GM12878 (cell line): ENCODE data around the gene SYNM. TPM values are rescaled to one million over a fixed set of nuclear protein-coding genes. Genes with fewer than 3 reads are reported as not detected.

ENCODE experiments used
- ATAC-seq: fragments of 200-7000 bp; cut with Tn5 transposase; 3 replicates; pipeline ENCODE4 v1.9.1; 2020; ENCODE audit warnings: mild to moderate bottlenecking, moderate library complexity
- BruUV-seq: library from RNA; stranded (reverse); fragments of 400-500 nt; replicated peaks from 2 replicates; lab custom pipeline; 2021; lab: Mats Ljungman, UMichigan
- CTCF ChIA-PET: fragments of 300-600 bp; sonication (Branson Sonifier 250); formaldehyde crosslinking; extraction: SDS; loops from one replicate; lab custom pipeline; 2021; ENCODE audit warnings: inconsistent platforms; lab: Yijun Ruan, JAX
- POLR2A ChIA-PET: fragments of 350-600 bp; formaldehyde crosslinking; extraction: SDS; loops from one replicate; lab custom pipeline; 2021; ENCODE audit warnings: inconsistent platforms; lab: Charles Lee
- RAD21 ChIA-PET: fragments of 300-600 bp; sonication (Branson Sonifier 250); formaldehyde crosslinking; loops from one replicate; lab custom pipeline; 2023; ENCODE audit warnings: antibody characterized with exemption; ENCODE audit not compliant: unreplicated experiment; lab: Charles Lee
- SMC1A ChIA-PET: fragments of 300-600 bp; sonication (Branson Sonifier 250); formaldehyde crosslinking; loops from one replicate; lab custom pipeline; 2023; ENCODE audit not compliant: unreplicated experiment, uncharacterized antibody; lab: Charles Lee
- DNase-seq: peaks from one replicate; pipeline ENCODE4 v3.0.0-alpha.2; 2011; ENCODE audit warnings: low read depth, low spot score
- FAIRE-seq: peaks from 3 replicates; lab custom pipeline; 2011; peaks lifted over from hg19 to GRCh38; lab: Jason Lieb, UNC
- H2AFZ ChIP-seq: 2 replicates; pipeline ENCODE4 v1.6.0; 2011; ENCODE audit warnings: low read depth, low read length, control low read depth; ENCODE audit not compliant: control insufficient read depth
- H3K27ac ChIP-seq: 2 replicates; pipeline ENCODE4 v1.5.1; 2011; ENCODE audit warnings: control low read depth; ENCODE audit not compliant: control insufficient read depth, insufficient read depth
- H3K27me3 ChIP-seq, 2 experiments: replicated peaks in 1 of 2; 2 replicates each; pipeline versions ENCODE4 v1.6.0 to v1.6.1; 2011; ENCODE audit warnings: low read length in 1 of 2; ENCODE audit not compliant: control insufficient read depth in 2 of 2, insufficient read depth in 2 of 2
- H3K36me3 ChIP-seq, 2 experiments: 2 replicates each; pipeline ENCODE4 v1.5.1; 2011; ENCODE audit warnings: low read length in 1 of 2; ENCODE audit not compliant: control insufficient read depth in 2 of 2, insufficient read depth in 2 of 2
- H3K4me1 ChIP-seq: 2 replicates; pipeline ENCODE4 v1.6.1; 2011; ENCODE audit warnings: mild to moderate bottlenecking, low read length, moderate library complexity, mixed read lengths; ENCODE audit not compliant: control insufficient read depth, insufficient read depth
- H3K4me2 ChIP-seq: 2 replicates; pipeline ENCODE4 v1.6.0; 2011; ENCODE audit warnings: control low read depth; ENCODE audit not compliant: control insufficient read depth, insufficient read depth
- H3K4me3 ChIP-seq: fragments of 200-600 bp; sonication (generic); 2 replicates; pipeline ENCODE4 v1.5.1; 2016
- H3K79me2 ChIP-seq: 2 replicates; pipeline ENCODE4 v1.6.0; 2011; ENCODE audit warnings: low read length; ENCODE audit not compliant: control insufficient read depth, insufficient read depth
- H3K9ac ChIP-seq: 2 replicates; pipeline ENCODE4 v1.8.0; 2011; ENCODE audit warnings: low read length, control low read depth, mixed read lengths; ENCODE audit not compliant: control insufficient read depth, insufficient read depth
- H3K9me3 ChIP-seq: replicated peaks from 3 replicates; pipeline ENCODE4 v1.5.1; 2011; ENCODE audit warnings: mild to moderate bottlenecking, low read length; ENCODE audit not compliant: control insufficient read depth, insufficient read depth
- H4K20me1 ChIP-seq: 2 replicates; pipeline ENCODE4 v1.6.0; 2011; ENCODE audit not compliant: control insufficient read depth, insufficient read depth
- BCL11A ChIP-seq: IDR thresholded peaks from 2 replicates; pipeline ENCODE4 v1.6.1; 2011; ENCODE audit warnings: low read depth, low read length
- CREM ChIP-seq: IDR thresholded peaks from 2 replicates; pipeline ENCODE4 v1.6.1; 2014; ENCODE audit warnings: antibody characterized with exemption, low read depth
- E2F8 ChIP-seq: fragments of 450-650 bp; IDR thresholded peaks from 2 replicates; pipeline ENCODE4 v1.6.1; 2018; ENCODE audit warnings: mild to moderate bottlenecking, low read depth, moderate library complexity; ENCODE audit not compliant: partially characterized antibody
- GABPA ChIP-seq: IDR thresholded peaks from 2 replicates; pipeline ENCODE4 v1.6.1; 2014; ENCODE audit warnings: antibody characterized with exemption, low read depth, mild to moderate bottlenecking, inconsistent platforms
- HDGF ChIP-seq: fragments of 450-650 bp; IDR thresholded peaks from 2 replicates; pipeline ENCODE4 v1.6.1; 2016; ENCODE audit warnings: antibody characterized with exemption
- HSF1 ChIP-seq: fragments of 150-350 bp; IDR thresholded peaks from 2 replicates; pipeline ENCODE4 v1.6.1; 2014; ENCODE audit warnings: mild to moderate bottlenecking, low read depth, low read length
- MAX ChIP-seq: IDR thresholded peaks from 2 replicates; pipeline ENCODE4 v1.6.1; 2012; ENCODE audit warnings: low read depth, low read length, improper control_type of control experiment
- NRF1 ChIP-seq: conservative IDR thresholded peaks from 2 replicates; pipeline ENCODE4 v1.6.1; 2011; ENCODE audit warnings: mild to moderate bottlenecking, low read depth, low read length, improper control_type of control experiment
- PAX8 ChIP-seq: fragments of 450-650 bp; IDR thresholded peaks from 2 replicates; pipeline ENCODE4 v1.6.1; 2017; ENCODE audit warnings: mild to moderate bottlenecking, moderate library complexity
- POLR2AphosphoS5 ChIP-seq: IDR thresholded peaks from 2 replicates; pipeline ENCODE4 v1.6.1; 2011; ENCODE audit warnings: mild to moderate bottlenecking, low read length, inconsistent platforms
- YBX1 ChIP-seq: fragments of 450-650 bp; IDR thresholded peaks from 2 replicates; pipeline ENCODE4 v1.6.1; 2016; ENCODE audit warnings: antibody characterized with exemption
- YY1 ChIP-seq: IDR thresholded peaks from 2 replicates; pipeline ENCODE4 v1.6.1; 2011; ENCODE audit warnings: low read depth, mild to moderate bottlenecking, low read length
- ZBTB40 ChIP-seq: fragments of 450-650 bp; IDR thresholded peaks from 2 replicates; pipeline ENCODE4 v1.6.1; 2016; ENCODE audit warnings: mild to moderate bottlenecking, moderate library complexity, borderline replicate concordance
- WGBS: methylation state at CpG from one replicate; pipeline ENCODE4 v1.1.6; 2016; ENCODE audit warnings: low lambda C conversion rate; ENCODE audit not compliant: insufficient replicate concordance, insufficient coverage; ENCODE audit errors: missing lambda C conversion rate; 5-methylcytosine and 5-hydroxymethylcytosine counted together
- in situ Hi-C: fragments of 300-500 bp; cut with MboI; formaldehyde crosslinking; loops from 9 replicates; pipeline ENCODE4 v1.14.3; 2018; ENCODE audit warnings: mixed read lengths
- intact Hi-C: fragments of 100-400 bp; cut with micrococcal nuclease; formaldehyde crosslinking; loops from one replicate; pipeline ENCODE4 v1.14.2; 2022; ENCODE audit not compliant: unreplicated experiment
- polyA plus RNA-seq, 11 experiments: library from polyadenylated mRNA; depleted of rRNA in 4 of 11; unstranded in 6 of 11; stranded (reverse) in 5 of 11; fragments of >200 nt; fragmentation: Nextera tagmentation in 4 of 11; fragmentation: Illumina TruSeq in 1 of 11; extraction: Ambion mirVana in 4 of 11; extraction: Trizol in 1 of 11; gene quantifications; 1 replicate in 1 of 11; 2 replicates in 10 of 11; pipeline versions ENCODE4 v1.2.1 to v1.2.3, GENCODE V29; 2011 to 2016; ENCODE audit warnings: inconsistent platforms in 2 of 11, missing spikeins in 2 of 11, low read depth in 1 of 11
- total RNA-seq, 4 experiments: library from RNA; depleted of rRNA in 3 of 4; stranded (reverse); fragments of >200 nt in 3 of 4; fragmentation: Illumina TruSeq in 1 of 4; extraction: Trizol in 1 of 4; gene quantifications; 2 replicates each; pipeline versions ENCODE4 v1.2.1 to v1.2.3, GENCODE V29; 2013 to 2021

The SYNM gene
- total and polyA plus RNA-seq, 10 of the 15 experiments (the other 5 are each of a cell fraction or from before 2014, with no cell fraction given): 0.05 to 1.1 (median 0.89) TPM; not detected in 1

GRCh38 chr15:99151156-99151555, 46.3 kb downstream of the SYNM start:
- FAIRE-seq: no peak
- Histone ChIP-seq H3K4me1 (no peaks in the 10 kb centered on the region), H3K27ac (no peak overlapping the region), H3K36me3 (peaks cover 0 to 5% of the 10 kb centered on the region in 2 experiments; a peak in 1 of 4 replicates), H3K9me3 (no peaks in the 10 kb centered on the region), H3K27me3 (no peaks in the 10 kb centered on the region), H2AFZ (no peak overlapping the region), H3K9ac (no peak overlapping the region), H3K79me2 (no peaks in the 10 kb centered on the region), H3K4me2 (no peak overlapping the region), H3K4me3 (no peak overlapping the region), H4K20me1 (no peaks in the 10 kb centered on the region)
- intact Hi-C loops: no loop called here
- no peak for DNase-seq
- ATAC-seq: no peak
- in situ Hi-C loops: no loop called here
- 48% methylated on average over 2 of the region's 2 CpGs for WGBS
- SMC1A ChIA-PET: no interaction called here
- TF ChIP-seq MAX: no peak
- no peak for TF ChIP-seq ZBTB40
- TF ChIP-seq PAX8: no peak
- no peak for TF ChIP-seq YY1
- no peak for TF ChIP-seq E2F8
- no peak for TF ChIP-seq YBX1
- TF ChIP-seq NRF1: no peak
- no peak for TF ChIP-seq HDGF
- no peak for TF ChIP-seq POLR2AphosphoS5
- no peak for TF ChIP-seq BCL11A
- TF ChIP-seq CREM: no peak
- no peak for TF ChIP-seq GABPA
- TF ChIP-seq HSF1: no peak
- BruUV-seq: no TSS peak
- RAD21 ChIA-PET: no interaction called here
- POLR2A ChIA-PET: no interaction called here
- CTCF ChIA-PET: interaction anchor here (1.2 kb wide), 1 partner anchor 43 kb away, joined by 3 read pairs; no protein-coding TSS in a partner anchor
